Type B pancreatic cell (in vitro differentiated cells): ENCODE measurements around the gene ADAMTSL1. TPM values are rescaled to one million over a fixed set of nuclear protein-coding genes. Genes with fewer than 3 reads are reported as not detected.

Experiments
- DNase-seq: peaks from one replicate; pipeline ENCODE4 v3.0.0; 2021; ENCODE audit warnings: mixed read lengths; ENCODE audit not compliant: unreplicated experiment; ENCODE audit errors: extremely low spot score
- H3K27ac Mint-ChIP-seq: 2 replicates; pipeline ENCODE4 v1.8.0; 2021; ENCODE audit warnings: mild to moderate bottlenecking, mixed read lengths
- H3K27me3 Mint-ChIP-seq: 2 replicates; pipeline ENCODE4 v1.8.0; 2021; ENCODE audit warnings: mixed read lengths
- H3K36me3 Mint-ChIP-seq: 2 replicates; pipeline ENCODE4 v1.8.0; 2021; ENCODE audit warnings: mixed read lengths
- H3K4me1 Mint-ChIP-seq: one replicate; pipeline ENCODE4 v1.8.0; 2021; ENCODE audit warnings: mixed read lengths; ENCODE audit not compliant: unreplicated experiment
- H3K4me3 Mint-ChIP-seq: 2 replicates; pipeline ENCODE4 v1.8.0; 2021; ENCODE audit warnings: mild to moderate bottlenecking, mixed read lengths
- H3K9me3 Mint-ChIP-seq: 2 replicates; pipeline ENCODE4 v1.8.0; 2021; ENCODE audit warnings: mixed read lengths
- total RNA-seq: library from RNA; stranded (reverse); gene quantifications from 2 replicates; pipeline ENCODE4 v1.2.1, GENCODE V29; 2021; ENCODE audit warnings: low replicate concordance
- TF ChIP-seq, protein P1 (sequence below): fragments of 200-600 bp; sonication (generic); conservative IDR thresholded peaks from 2 replicates; pipeline ENCODE4 v1.5.0; 2021; ENCODE audit warnings: antibody characterized with exemption, mild to moderate bottlenecking

Gene ADAMTSL1
- total RNA-seq, 1 donor from 2014 or later = 28.6 TPM

DNA sequence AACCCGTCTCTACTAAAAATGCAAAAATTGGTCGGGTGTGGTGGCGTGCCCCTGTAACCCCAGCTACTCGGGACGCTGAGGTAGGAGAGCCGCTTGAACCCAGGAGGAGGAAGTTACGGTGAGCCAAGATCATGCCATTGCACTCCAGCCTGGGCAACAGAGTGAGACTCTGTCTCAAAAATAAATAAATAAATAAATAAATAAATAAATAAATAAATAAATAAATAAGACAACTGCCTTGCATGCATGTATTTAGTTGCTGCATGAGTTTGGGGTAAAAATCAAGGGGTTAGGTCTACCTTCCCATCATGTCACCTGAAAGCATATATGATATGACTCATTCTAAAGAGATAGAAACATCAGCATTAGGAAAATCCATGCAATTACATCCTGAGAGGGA lies 254.0 kb downstream of the ADAMTSL1 start:
- DNase-seq = no peak

DNA sequence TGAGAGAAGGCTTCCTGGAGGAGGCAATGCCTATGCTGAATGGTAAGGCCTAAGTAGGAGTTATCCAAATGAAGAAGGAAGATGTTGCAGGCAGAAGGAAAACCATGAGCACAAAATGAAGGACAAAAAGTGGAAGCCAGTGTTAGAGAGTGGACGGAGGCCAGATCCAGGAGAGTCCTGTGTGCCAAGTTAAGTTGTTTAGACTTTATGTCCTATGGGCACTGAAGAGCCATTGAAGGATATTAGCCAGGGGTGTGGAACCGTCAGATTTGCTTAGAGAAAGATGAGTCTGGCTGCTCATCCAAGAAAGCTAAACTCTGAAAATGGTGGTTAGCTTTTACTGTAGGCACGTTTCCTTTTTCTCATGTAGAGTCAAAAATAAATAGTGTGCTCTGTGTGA lies 254.7 kb downstream of the ADAMTSL1 start:
- TF ChIP-seq, protein P1, sequence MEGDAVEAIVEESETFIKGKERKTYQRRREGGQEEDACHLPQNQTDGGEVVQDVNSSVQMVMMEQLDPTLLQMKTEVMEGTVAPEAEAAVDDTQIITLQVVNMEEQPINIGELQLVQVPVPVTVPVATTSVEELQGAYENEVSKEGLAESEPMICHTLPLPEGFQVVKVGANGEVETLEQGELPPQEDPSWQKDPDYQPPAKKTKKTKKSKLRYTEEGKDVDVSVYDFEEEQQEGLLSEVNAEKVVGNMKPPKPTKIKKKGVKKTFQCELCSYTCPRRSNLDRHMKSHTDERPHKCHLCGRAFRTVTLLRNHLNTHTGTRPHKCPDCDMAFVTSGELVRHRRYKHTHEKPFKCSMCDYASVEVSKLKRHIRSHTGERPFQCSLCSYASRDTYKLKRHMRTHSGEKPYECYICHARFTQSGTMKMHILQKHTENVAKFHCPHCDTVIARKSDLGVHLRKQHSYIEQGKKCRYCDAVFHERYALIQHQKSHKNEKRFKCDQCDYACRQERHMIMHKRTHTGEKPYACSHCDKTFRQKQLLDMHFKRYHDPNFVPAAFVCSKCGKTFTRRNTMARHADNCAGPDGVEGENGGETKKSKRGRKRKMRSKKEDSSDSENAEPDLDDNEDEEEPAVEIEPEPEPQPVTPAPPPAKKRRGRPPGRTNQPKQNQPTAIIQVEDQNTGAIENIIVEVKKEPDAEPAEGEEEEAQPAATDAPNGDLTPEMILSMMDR = no peak
- Mint-ChIP-seq H3K9me3 (peaks cover 5% of the 10 kb centered on the region), H3K36me3 (peaks cover 5% of the 10 kb centered on the region), H3K4me1 (peaks cover 15% of the 10 kb centered on the region), H3K4me3 (no peak overlapping the region), H3K27me3 (no peaks in the 10 kb centered on the region), H3K27ac (no peak overlapping the region)
- no peak for DNase-seq

More for the DNA sequence above, 254.0 kb downstream of the ADAMTSL1 start:
- H3K27ac Mint-ChIP-seq = no peak overlapping the region
- H3K36me3 Mint-ChIP-seq = peaks cover 5% of the 10 kb centered on the region
- H3K9me3 Mint-ChIP-seq = peaks cover 5% of the 10 kb centered on the region
- no peak overlapping the region for H3K4me3 Mint-ChIP-seq
- H3K4me1 Mint-ChIP-seq = peaks cover 19% of the 10 kb centered on the region
- TF ChIP-seq, protein P1 = no peak
- no peaks in the 10 kb centered on the region for H3K27me3 Mint-ChIP-seq

DNA sequence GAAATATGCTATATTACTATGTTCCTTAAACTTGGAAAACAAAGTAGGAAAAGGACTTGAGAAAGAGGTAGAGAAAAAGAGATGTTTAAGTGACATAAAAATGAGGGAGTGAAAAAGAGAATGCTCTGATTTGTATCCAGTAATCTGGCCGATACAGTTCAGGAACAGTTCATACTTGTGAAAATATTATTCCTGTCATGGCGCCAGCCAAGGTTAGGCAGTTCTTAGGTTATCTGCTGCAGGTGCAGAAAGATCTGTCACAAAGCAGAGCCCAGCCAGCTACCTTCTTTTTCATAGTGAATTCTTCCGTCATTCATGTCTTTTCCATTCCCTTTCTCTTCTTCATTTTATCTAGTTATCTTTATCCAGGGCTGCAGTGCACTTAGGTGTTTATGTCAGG lies 256.3 kb downstream of the ADAMTSL1 start:
- DNase-seq = no peak
- Mint-ChIP-seq H3K36me3 (peaks cover 5% of the 10 kb centered on the region), H3K4me3 (no peak overlapping the region), H3K4me1 (peaks cover 15% of the 10 kb centered on the region), H3K9me3 (peaks cover 5% of the 10 kb centered on the region), H3K27ac (no peak overlapping the region), H3K27me3 (no peaks in the 10 kb centered on the region)
- TF ChIP-seq, protein P1 = no peak

DNA sequence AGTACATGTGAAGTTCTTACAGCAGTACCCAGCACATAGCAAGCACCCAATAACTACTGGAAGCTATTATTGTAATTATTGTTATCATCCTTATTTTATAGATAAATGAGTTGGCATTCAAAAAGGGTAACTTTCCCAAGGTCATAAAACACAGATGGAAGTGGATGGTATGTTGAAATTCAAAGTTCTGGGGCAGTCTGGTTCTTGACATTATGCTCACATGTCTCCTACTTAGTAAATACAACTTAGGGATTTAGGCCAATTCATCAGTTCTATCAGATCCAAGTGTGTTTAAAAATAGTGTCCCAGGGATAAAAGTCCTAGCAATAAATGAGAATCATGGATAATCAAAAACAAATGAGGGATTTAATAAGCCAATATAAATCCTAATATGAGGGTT lies 265.2 kb downstream of the ADAMTSL1 start:
- Mint-ChIP-seq H3K4me1 (peaks cover 21% of the 10 kb centered on the region), H3K4me3 (no peak overlapping the region), H3K27me3 (no peaks in the 10 kb centered on the region), H3K27ac (no peak overlapping the region), H3K36me3 (no peaks in the 10 kb centered on the region), H3K9me3 (peaks cover 6% of the 10 kb centered on the region)
- TF ChIP-seq, protein P1 = no peak
- no peak for DNase-seq

DNA sequence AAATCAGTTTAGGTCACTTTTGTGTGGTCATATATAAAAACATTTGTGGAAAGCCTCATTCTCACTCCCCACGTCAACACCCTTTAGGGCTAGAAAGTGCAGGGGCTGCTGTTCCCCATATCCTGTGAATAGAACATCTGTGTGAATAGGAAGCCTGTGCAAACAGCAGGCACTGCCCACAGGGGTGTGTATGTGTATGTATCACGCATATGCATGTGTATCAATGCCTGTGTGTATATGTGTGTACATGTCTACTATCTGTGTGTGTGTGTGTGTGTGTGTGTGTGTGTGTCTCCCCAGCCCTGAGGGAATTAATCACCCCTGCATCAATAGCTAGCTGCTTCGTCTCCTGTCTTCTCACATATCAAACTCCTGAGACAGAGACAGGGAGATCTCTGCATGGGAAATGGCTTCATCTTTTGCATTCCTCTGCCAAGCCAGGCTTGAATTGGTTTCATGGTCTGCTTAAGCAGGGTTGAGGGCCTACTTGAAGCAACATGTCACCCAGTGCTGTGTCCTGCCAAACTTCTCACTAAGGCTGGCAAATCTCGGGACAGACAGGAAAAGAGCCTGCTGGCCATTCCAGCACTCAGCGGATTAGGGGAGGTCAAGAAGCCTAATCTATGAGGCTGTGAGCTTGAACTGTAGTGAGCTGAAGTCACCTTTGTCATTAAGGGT lies 265.8 kb downstream of the ADAMTSL1 start:
- peaks cover 8% of the 10 kb centered on the region for H3K9me3 Mint-ChIP-seq
- H3K27me3 Mint-ChIP-seq = no peaks in the 10 kb centered on the region
- peaks cover 2% of the 10 kb centered on the region for H3K36me3 Mint-ChIP-seq
- DNase-seq = no peak
- peaks cover 21% of the 10 kb centered on the region for H3K4me1 Mint-ChIP-seq
- TF ChIP-seq, protein P1 = no peak
- no peak overlapping the region for H3K4me3 Mint-ChIP-seq
- no peak overlapping the region for H3K27ac Mint-ChIP-seq
